HTR-8/SVneo (cell line): ENCODE measurements around the gene WDR83.
"Not testable (repeated sequence)": the region's sequence is repeated elsewhere in the genome, so short reads cannot be mapped to it uniquely, and the experiment has no call there.

Experiments
- DNase-seq: peaks from one replicate; pipeline ENCODE4 v3.0.0; 2011; ENCODE audit warnings: low spot score, mixed read lengths; ENCODE audit not compliant: insufficient read length
- FAIRE-seq: peaks from 2 replicates; lab custom pipeline; 2011; peaks lifted over from hg19 to GRCh38; lab: Jason Lieb, UNC

WDR83 gene

GRCh38 chr19:12680034-12680433, 13.4 kb downstream of the WDR83 start:
- DNase-seq (no peak), FAIRE-seq (no peak)

GRCh38 chr19:12681074-12681987, 14.7 kb downstream of the WDR83 start, which contains the start of gene DHPS:
Gene DHPS, minus strand, starts transcription at chr19:12681880. Its CDS starts 114 bp downstream, at chr19:12681766.
- DNase-seq: peak; percentile 97
- FAIRE-seq: peak; percentile 94

- FAIRE-seq (no peak), DNase-seq (no peak)
Measured at GRCh38 chr19:12685831-12686230, 19.2 kb downstream of the WDR83 start.

GRCh38 chr19:12687496-12688196, 21.0 kb downstream of the WDR83 start, which contains the start of gene GNG14:
Gene GNG14, plus strand, starts transcription at chr19:12687998. Its CDS starts 51 bp downstream, at chr19:12688049.
- peak; percentile 9 for FAIRE-seq
- no peak for DNase-seq

GRCh38 chr19:12689012-12689411, 22.4 kb downstream of the WDR83 start:
- FAIRE-seq (no peak), DNase-seq (no peak)

- FAIRE-seq (no peak), DNase-seq (no peak)
Measured at GRCh38 chr19:12689581-12690216, 23.1 kb downstream of the WDR83 start.

- DNase-seq (no peak), FAIRE-seq (no peak)
Measured at GRCh38 chr19:12692960-12693359, 26.4 kb downstream of the WDR83 start.

- DNase-seq: no peak
Measured at GRCh38 chr19:12694641-12695040, 28.0 kb downstream of the WDR83 start.

GRCh38 chr19:12695096-12695495, 28.5 kb downstream of the WDR83 start:
- no peak for FAIRE-seq
- DNase-seq: no peak

More at GRCh38 chr19:12694641-12695040, 28.0 kb downstream of the WDR83 start:
- no peak for FAIRE-seq

GRCh38 chr19:12695514-12695913, 28.9 kb downstream of the WDR83 start:
- DNase-seq (no peak), FAIRE-seq (no peak)

- DNase-seq: no peak
- FAIRE-seq: no peak
Measured at GRCh38 chr19:12695997-12696365, 29.4 kb downstream of the WDR83 start.

- FAIRE-seq (peak; percentile 79), DNase-seq (peak; percentile 99)
Measured at GRCh38 chr19:12696366-12697335, 30.0 kb downstream of the WDR83 start, which contains the start of gene FBXW9. Gene FBXW9, minus strand, starts transcription at chr19:12696631. Its CDS starts 50 bp downstream, at chr19:12696581.

- FAIRE-seq, DNase-seq: not testable (repeated sequence)
Measured at GRCh38 chr19:12697425-12697824, 30.8 kb downstream of the WDR83 start.

GRCh38 chr19:12698138-12698537, 31.5 kb downstream of the WDR83 start:
- no peak for FAIRE-seq
- no peak for DNase-seq

GRCh38 chr19:12701596-12702282, 35.1 kb downstream of the WDR83 start:
- DNase-seq (no peak), FAIRE-seq (no peak)

GRCh38 chr19:12703046-12703445, 36.4 kb downstream of the WDR83 start:
- FAIRE-seq: no peak
- DNase-seq: peak; percentile 50

GRCh38 chr19:12705169-12705568, 38.6 kb downstream of the WDR83 start:
- FAIRE-seq (no peak), DNase-seq (no peak)

- no peak for DNase-seq
- no peak for FAIRE-seq
Measured at GRCh38 chr19:12705654-12706331, 39.2 kb downstream of the WDR83 start.
